ENCODE data around the gene ZNF532.

The ZNF532 gene

GRCh38 chr18:58870130-58870529 lies 5.5 kb downstream of the ZNF532 start:
- no peak for DNase-seq (ENCODE audit: low read depth in 1 of 2, low spot score in 1 of 2)
- H3K27ac ChIP-seq (replicated peaks) = no peak overlapping the region
- no peak for TF ChIP-seq REST (IDR thresholded peaks at IDR 0.05; ENCODE audit: insufficient replicate concordance, low read depth)
- TF ChIP-seq SPI1 (IDR thresholded peaks at IDR 0.05; ENCODE audit: borderline replicate concordance, low read depth) = no peak
- TF ChIP-seq GABPA (IDR thresholded peaks at IDR 0.05; ENCODE audit: low read depth) = no peak
- TF ChIP-seq, protein P1, sequence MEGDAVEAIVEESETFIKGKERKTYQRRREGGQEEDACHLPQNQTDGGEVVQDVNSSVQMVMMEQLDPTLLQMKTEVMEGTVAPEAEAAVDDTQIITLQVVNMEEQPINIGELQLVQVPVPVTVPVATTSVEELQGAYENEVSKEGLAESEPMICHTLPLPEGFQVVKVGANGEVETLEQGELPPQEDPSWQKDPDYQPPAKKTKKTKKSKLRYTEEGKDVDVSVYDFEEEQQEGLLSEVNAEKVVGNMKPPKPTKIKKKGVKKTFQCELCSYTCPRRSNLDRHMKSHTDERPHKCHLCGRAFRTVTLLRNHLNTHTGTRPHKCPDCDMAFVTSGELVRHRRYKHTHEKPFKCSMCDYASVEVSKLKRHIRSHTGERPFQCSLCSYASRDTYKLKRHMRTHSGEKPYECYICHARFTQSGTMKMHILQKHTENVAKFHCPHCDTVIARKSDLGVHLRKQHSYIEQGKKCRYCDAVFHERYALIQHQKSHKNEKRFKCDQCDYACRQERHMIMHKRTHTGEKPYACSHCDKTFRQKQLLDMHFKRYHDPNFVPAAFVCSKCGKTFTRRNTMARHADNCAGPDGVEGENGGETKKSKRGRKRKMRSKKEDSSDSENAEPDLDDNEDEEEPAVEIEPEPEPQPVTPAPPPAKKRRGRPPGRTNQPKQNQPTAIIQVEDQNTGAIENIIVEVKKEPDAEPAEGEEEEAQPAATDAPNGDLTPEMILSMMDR (IDR thresholded peaks at IDR 0.05; ENCODE audit: insufficient read depth, low read length) = no peak
- TF ChIP-seq POLR2AphosphoS5 (IDR thresholded peaks at IDR 0.05; ENCODE audit: low read depth) = no peak
- H3K4me3 ChIP-seq (replicated peaks; ENCODE audit: insufficient read depth, low read length) = no peak overlapping the region
- H3K27me3 ChIP-seq (ENCODE audit: insufficient read depth, poor library complexity, severe bottlenecking) = peaks cover 32% of the 10 kb centered on the region

GRCh38 chr18:58870621-58871020 lies 5.9 kb downstream of the ZNF532 start:
- no peak for DNase-seq (ENCODE audit: low read depth in 1 of 2, low spot score in 1 of 2)
- no peak overlapping the region for H3K27ac ChIP-seq (replicated peaks)
- peaks cover 27% of the 10 kb centered on the region for H3K27me3 ChIP-seq (ENCODE audit: insufficient read depth, poor library complexity, severe bottlenecking)
- TF ChIP-seq POLR2AphosphoS5 (IDR thresholded peaks at IDR 0.05; ENCODE audit: low read depth) (no peak), REST (IDR thresholded peaks at IDR 0.05; ENCODE audit: insufficient replicate concordance, low read depth) (no peak), SPI1 (IDR thresholded peaks at IDR 0.05; ENCODE audit: borderline replicate concordance, low read depth) (no peak)
- TF ChIP-seq, protein P1 (IDR thresholded peaks at IDR 0.05; ENCODE audit: insufficient read depth, low read length) = no peak
- H3K4me3 ChIP-seq (replicated peaks; ENCODE audit: insufficient read depth, low read length) = no peak overlapping the region

DNA sequence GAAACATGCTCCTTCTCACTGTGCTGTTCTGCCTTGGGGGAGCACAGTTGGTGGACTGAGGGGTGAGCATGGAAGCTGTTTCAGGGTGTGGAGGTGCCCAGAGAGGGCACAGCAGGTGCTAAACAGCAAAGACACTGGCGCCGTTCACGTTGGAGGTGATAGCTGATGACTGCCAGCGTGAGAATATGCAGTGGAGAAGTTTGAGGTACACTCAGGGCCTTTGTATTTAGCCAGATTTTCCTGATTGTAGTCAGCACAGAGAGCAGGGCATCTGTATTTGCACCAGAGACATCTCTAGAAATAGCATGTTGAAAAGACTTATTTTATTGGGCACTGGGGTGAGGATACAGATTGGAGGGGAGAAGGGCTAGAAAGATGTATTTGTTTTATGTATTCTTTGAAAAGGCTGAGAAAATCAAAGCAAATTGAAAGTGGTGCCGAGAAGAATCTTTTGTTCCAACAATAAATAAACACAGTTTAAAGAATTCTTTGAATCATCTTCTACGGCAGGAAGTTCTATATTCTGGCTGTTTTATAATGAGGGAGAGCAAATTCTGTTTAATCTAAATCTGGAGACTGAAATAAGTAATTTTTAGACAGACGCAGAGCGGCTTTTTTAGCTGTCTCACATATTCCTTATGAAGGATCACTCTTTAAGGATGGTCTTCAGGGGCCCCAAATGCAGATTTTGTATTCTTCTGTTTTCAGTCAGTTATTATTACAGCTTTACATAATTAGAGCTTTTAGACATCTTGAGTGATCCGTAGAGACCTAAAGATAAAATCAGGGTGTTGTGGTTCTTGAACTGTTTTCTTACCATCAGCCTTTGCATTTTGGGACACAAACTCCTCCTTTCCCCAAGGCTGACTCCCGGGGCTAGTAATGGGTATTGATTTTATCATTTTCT lies 7.1 kb downstream of the ZNF532 start:
- no peak overlapping the region for H3K27ac ChIP-seq (replicated peaks)

More for the DNA sequence above, 7.1 kb downstream of the ZNF532 start:
- TF ChIP-seq, protein P1 (IDR thresholded peaks at IDR 0.05; ENCODE audit: insufficient read depth, low read length) = no peak
- no peak for TF ChIP-seq POLR2AphosphoS5 (IDR thresholded peaks at IDR 0.05; ENCODE audit: low read depth)
- no peak for TF ChIP-seq SPI1 (IDR thresholded peaks at IDR 0.05; ENCODE audit: borderline replicate concordance, low read depth)
- no peak for TF ChIP-seq GABPA (IDR thresholded peaks at IDR 0.05; ENCODE audit: low read depth)
- DNase-seq (ENCODE audit: low read depth in 1 of 2, low spot score in 1 of 2) = no peak
- Histone ChIP-seq H3K4me3 (replicated peaks; ENCODE audit: insufficient read depth, low read length) (no peak overlapping the region), H3K27me3 (ENCODE audit: insufficient read depth, poor library complexity, severe bottlenecking) (peaks cover 16% of the 10 kb centered on the region)

Data from HL-60 (cell line).